Activated naive CD4-positive, alpha-beta T cell treated with anti-CD3 and anti-CD28 coated beads, Interleukin-2, amount 50 U/mL, for 16 hours (primary cell): ENCODE results near the gene SLC9A3.

ENCODE experiments used
- DNase-seq: peaks from one replicate; pipeline ENCODE4 v3.0.0-alpha.2; 2020

SLC9A3 gene

GRCh38 chr5:424301-425110, 99.7 kb downstream of the SLC9A3 start:
- DNase-seq: no peak

GRCh38 chr5:423626-424261, 100.5 kb downstream of the SLC9A3 start:
- no peak for DNase-seq

- DNase-seq: no peak
Observed at GRCh38 chr5:423233-423565, 101.0 kb downstream of the SLC9A3 start.

GRCh38 chr5:422323-423232, 101.7 kb downstream of the SLC9A3 start:
- DNase-seq: no peak

- no peak for DNase-seq
Observed at GRCh38 chr5:421901-422300, 102.3 kb downstream of the SLC9A3 start.

- no peak for DNase-seq
Observed at GRCh38 chr5:421287-421880, 102.9 kb downstream of the SLC9A3 start.

GRCh38 chr5:420632-421286, 103.5 kb downstream of the SLC9A3 start:
- no peak for DNase-seq
